T-cell (primary cell): ENCODE data around the gene CHRNG. TPM values are rescaled to one million over a fixed set of nuclear protein-coding genes. Genes with fewer than 3 reads are reported as not detected.

Experiments
- ATAC-seq, 4 experiments: fragments of 200-7000 bp in 3 of 4; fragments of 150-1000 bp in 1 of 4; cut with Tn5 transposase; replicated peaks in 1 of 4; 1 replicate in 3 of 4; 2 replicates in 1 of 4; pipeline ENCODE4 v1.10.0; 2021; ENCODE audit warnings: moderate library complexity in 3 of 4, mild to moderate bottlenecking in 2 of 4, moderate number of reproducible peaks in 1 of 4
- CTCF ChIA-PET, 2 donors: fragments of 300-600 bp; sonication (Branson Sonifier 250); formaldehyde crosslinking; loops; one replicate each; lab custom pipeline; 2022; ENCODE audit warnings: antibody characterized with exemption in 2 of 2; lab: Charles Lee
- POLR2A ChIA-PET, 2 donors: fragments of 300-600 bp; sonication (Branson Sonifier 250); formaldehyde crosslinking; loops; one replicate each; lab custom pipeline; 2022; ENCODE audit warnings: antibody characterized with exemption in 2 of 2; lab: Charles Lee
- DNase-seq, 35 experiments: peaks; one replicate each; pipeline versions ENCODE4 v3.0.0 to v3.0.0-alpha.2; 2013 to 2023
- H3K27ac ChIP-seq: one replicate; pipeline ENCODE4 v1.5.1; 2013; ENCODE audit warnings: low read length
- H3K27me3 ChIP-seq, 2 experiments: replicated peaks in 1 of 2; 1 replicate in 1 of 2; 2 replicates in 1 of 2; pipeline versions ENCODE4 v1.6.1 to v1.7.0; 2013; ENCODE audit warnings: low read length in 1 of 2, mixed read lengths in 1 of 2; ENCODE audit not compliant: control insufficient read depth in 2 of 2, insufficient read depth in 2 of 2; ENCODE audit errors: extremely low read depth in 1 of 2
- H3K36me3 ChIP-seq, 2 donors: 1 replicate in 1 of 2; 2 replicates in 1 of 2; pipeline versions ENCODE4 v1.6.1 to v1.7.0; 2013; ENCODE audit warnings: low read length in 1 of 2; ENCODE audit not compliant: control insufficient read depth in 2 of 2, insufficient read depth in 1 of 2; ENCODE audit errors: extremely low read depth in 1 of 2
- H3K4me1 ChIP-seq, 2 experiments: 1 replicate in 1 of 2; 2 replicates in 1 of 2; pipeline versions ENCODE4 v1.6.1 to v1.7.0; 2013; ENCODE audit warnings: low read length in 2 of 2, mixed read lengths in 1 of 2; ENCODE audit not compliant: insufficient read depth in 2 of 2, control insufficient read depth in 1 of 2; ENCODE audit errors: extremely low read depth in 1 of 2
- H3K4me3 ChIP-seq, 2 donors: 1 replicate in 1 of 2; 2 replicates in 1 of 2; pipeline versions ENCODE4 v1.5.1 to v1.7.0; 2013; ENCODE audit warnings: mild to moderate bottlenecking in 2 of 2, low read length in 1 of 2, moderate library complexity in 1 of 2; ENCODE audit not compliant: control insufficient read depth in 1 of 2; ENCODE audit errors: extremely low read depth in 1 of 2
- H3K9me3 ChIP-seq: 2 replicates; pipeline ENCODE4 v1.7.0; 2013
- H3K27ac Mint-ChIP-seq, 2 donors: one replicate each; pipeline ENCODE4 v1.8.0; 2020 to 2021; ENCODE audit warnings: mild to moderate bottlenecking in 2 of 2, mixed read lengths in 2 of 2
- H3K27me3 Mint-ChIP-seq, 2 donors: one replicate each; pipeline ENCODE4 v1.8.0; 2021 to 2022; ENCODE audit warnings: mixed read lengths in 2 of 2
- H3K36me3 Mint-ChIP-seq: one replicate; pipeline ENCODE4 v1.8.0; 2021; ENCODE audit warnings: mixed read lengths
- H3K4me1 Mint-ChIP-seq, 3 donors: one replicate each; pipeline ENCODE4 v1.8.0; 2020 to 2022; ENCODE audit warnings: mixed read lengths in 3 of 3, mild to moderate bottlenecking in 1 of 3
- H3K4me3 Mint-ChIP-seq, 3 donors: one replicate each; pipeline ENCODE4 v1.8.0; 2020 to 2022; ENCODE audit warnings: mild to moderate bottlenecking in 3 of 3, mixed read lengths in 3 of 3, moderate library complexity in 3 of 3
- H3K9me3 Mint-ChIP-seq, 3 donors: one replicate each; pipeline ENCODE4 v1.8.0; 2020 to 2022; ENCODE audit warnings: mixed read lengths in 3 of 3
- WGBS: methylation state at CpG from one replicate; pipeline ENCODE4 v1.1.5; 2013; ENCODE audit warnings: missing lambda C conversion rate; ENCODE audit not compliant: insufficient coverage; 5-methylcytosine and 5-hydroxymethylcytosine counted together
- total RNA-seq, 35 experiments: library from RNA in 6 of 35; stranded (reverse) in 6 of 35; fragments of 120-200 nt in 1 of 35; gene quantifications; one replicate each; pipeline versions ENCODE4 v1.2.1 to v1.2.4 and lab custom pipeline; 2013 to 2026

Gene CHRNG
- total RNA-seq, 5 donors from 2014 or later (not counting 1 experiment from before 2014, with no cell fraction given) = not detected

GRCh38 chr2:232534940-232535651 is 4.4 kb upstream of the CHRNG start:
- Histone ChIP-seq H3K9me3 (no peaks in the 10 kb centered on the region), H3K4me1 (peaks cover 0 to 9% of the 10 kb centered on the region in 2 experiments), H3K27ac (no peak overlapping the region), H3K27me3 (peaks cover 0 to 60% of the 10 kb centered on the region in 2 experiments), H3K4me3 (no peak overlapping the region), H3K36me3 (no peaks in the 10 kb centered on the region)
- 83% methylated on average over 6 of the region's 14 CpGs for WGBS
- CTCF ChIA-PET = no interaction called here
- no peaks in the 10 kb centered on the region for H3K9me3 Mint-ChIP-seq
- no peaks in the 10 kb centered on the region for H3K36me3 Mint-ChIP-seq
- ATAC-seq (no peak), DNase-seq (no peak)
- peaks cover 4 to 7% (median 4%) of the 10 kb centered on the region in 3 donors for H3K4me1 Mint-ChIP-seq
- no peak overlapping the region for H3K4me3 Mint-ChIP-seq
- POLR2A ChIA-PET = no interaction called here
- no peak overlapping the region for H3K27ac Mint-ChIP-seq
- H3K27me3 Mint-ChIP-seq = peaks cover 19 to 30% of the 10 kb centered on the region in 2 donors

- peaks cover 0 to 52% of the 10 kb centered on the region in 2 experiments for H3K27me3 ChIP-seq
- H3K4me3 ChIP-seq = no peak overlapping the region
- no peak overlapping the region for H3K27ac Mint-ChIP-seq
- H3K36me3 ChIP-seq = no peaks in the 10 kb centered on the region
- peaks cover 0 to 11% of the 10 kb centered on the region in 2 experiments for H3K4me1 ChIP-seq
- no peak overlapping the region for H3K27ac ChIP-seq
- ChIA-PET POLR2A (no interaction called here), CTCF (no interaction called here)
- ATAC-seq (no peak), DNase-seq (no peak)
- no peaks in the 10 kb centered on the region for H3K9me3 ChIP-seq
- H3K4me3 Mint-ChIP-seq = no peak overlapping the region
- no peaks in the 10 kb centered on the region for H3K9me3 Mint-ChIP-seq
- no peaks in the 10 kb centered on the region for H3K36me3 Mint-ChIP-seq
- 70% methylated on average over 2 of the region's 5 CpGs for WGBS
- peaks cover 4 to 7% (median 6%) of the 10 kb centered on the region in 3 donors for H3K4me1 Mint-ChIP-seq
- H3K27me3 Mint-ChIP-seq = peaks cover 19 to 23% of the 10 kb centered on the region in 2 donors
Measured at GRCh38 chr2:232535761-232536530, 3.5 kb upstream of the CHRNG start.

DNA sequence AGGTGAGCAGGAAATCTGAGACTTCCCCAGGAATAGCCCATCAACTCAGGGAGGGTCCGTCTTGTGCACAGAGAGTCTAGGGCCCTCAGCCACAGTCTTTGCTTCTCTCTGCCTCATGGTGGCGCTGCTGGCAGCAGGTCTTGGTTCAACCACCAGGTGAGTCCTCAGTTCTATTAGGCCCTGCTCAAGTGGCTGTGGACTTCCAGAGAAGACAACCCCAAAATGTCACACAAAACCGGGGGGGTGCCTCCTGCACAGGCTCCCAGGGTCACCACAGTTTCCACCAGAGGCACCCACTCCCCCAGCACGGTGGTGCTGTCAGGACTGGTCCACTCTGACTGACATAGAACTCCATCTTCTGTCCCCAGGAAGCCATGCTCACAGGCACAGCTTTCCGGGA is 2.4 kb upstream of the CHRNG start:
- Mint-ChIP-seq H3K4me3 (no peak overlapping the region), H3K27ac (no peak overlapping the region), H3K9me3 (no peaks in the 10 kb centered on the region), H3K4me1 (peaks cover 4 to 12% (median 6%) of the 10 kb centered on the region in 3 donors), H3K36me3 (no peaks in the 10 kb centered on the region), H3K27me3 (peaks cover 19% of the 10 kb centered on the region in 2 donors)
- no peak overlapping the region for H3K4me3 ChIP-seq
- H3K4me1 ChIP-seq = peaks cover 0 to 11% of the 10 kb centered on the region in 2 experiments
- POLR2A ChIA-PET = no interaction called here
- DNase-seq = no peak
- H3K27me3 ChIP-seq = peaks cover 0 to 46% of the 10 kb centered on the region in 2 experiments
- no peak for ATAC-seq
- H3K9me3 ChIP-seq = no peaks in the 10 kb centered on the region
- CTCF ChIA-PET = no interaction called here
- H3K36me3 ChIP-seq = no peaks in the 10 kb centered on the region
- H3K27ac ChIP-seq = no peak overlapping the region
- WGBS = 65% methylated on average over 4 of the region's 5 CpGs

DNA sequence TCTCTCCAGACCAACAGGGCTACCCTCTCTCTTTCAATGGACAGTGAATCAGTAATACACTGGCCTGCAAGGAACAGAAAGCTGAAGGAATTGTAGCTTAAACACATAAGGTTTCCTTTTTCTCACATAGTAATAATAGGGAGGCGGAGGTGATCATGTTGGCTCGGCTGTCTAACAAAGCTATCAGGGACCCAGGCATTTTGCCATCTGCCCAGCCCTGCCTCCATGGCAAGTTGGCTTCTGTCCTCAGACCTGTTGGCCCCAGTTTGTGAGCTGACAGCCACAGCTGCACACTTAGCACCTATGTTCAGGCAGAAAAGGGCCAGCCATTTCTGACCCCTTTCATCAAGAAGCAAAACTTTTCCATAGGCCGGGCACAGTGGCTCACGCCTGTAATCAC is 2.0 kb upstream of the CHRNG start:
- Mint-ChIP-seq H3K4me3 (no peak overlapping the region), H3K36me3 (no peaks in the 10 kb centered on the region), H3K4me1 (peaks cover 4 to 16% (median 8%) of the 10 kb centered on the region in 3 donors), H3K27me3 (peaks cover 18 to 19% of the 10 kb centered on the region in 2 donors), H3K27ac (no peak overlapping the region), H3K9me3 (no peaks in the 10 kb centered on the region)
- whole genome bisulfite sequencing = 83% methylated on average over 3 of the region's 4 CpGs
- no peaks in the 10 kb centered on the region for H3K9me3 ChIP-seq
- no peaks in the 10 kb centered on the region for H3K36me3 ChIP-seq
- peaks cover 0 to 11% of the 10 kb centered on the region in 2 experiments for H3K4me1 ChIP-seq
- H3K27me3 ChIP-seq = peaks cover 0 to 45% of the 10 kb centered on the region in 2 experiments
- DNase-seq = no peak
- no peak for ATAC-seq
- CTCF ChIA-PET = no interaction called here
- H3K4me3 ChIP-seq = no peak overlapping the region
- no peak overlapping the region for H3K27ac ChIP-seq
- POLR2A ChIA-PET = no interaction called here

DNA sequence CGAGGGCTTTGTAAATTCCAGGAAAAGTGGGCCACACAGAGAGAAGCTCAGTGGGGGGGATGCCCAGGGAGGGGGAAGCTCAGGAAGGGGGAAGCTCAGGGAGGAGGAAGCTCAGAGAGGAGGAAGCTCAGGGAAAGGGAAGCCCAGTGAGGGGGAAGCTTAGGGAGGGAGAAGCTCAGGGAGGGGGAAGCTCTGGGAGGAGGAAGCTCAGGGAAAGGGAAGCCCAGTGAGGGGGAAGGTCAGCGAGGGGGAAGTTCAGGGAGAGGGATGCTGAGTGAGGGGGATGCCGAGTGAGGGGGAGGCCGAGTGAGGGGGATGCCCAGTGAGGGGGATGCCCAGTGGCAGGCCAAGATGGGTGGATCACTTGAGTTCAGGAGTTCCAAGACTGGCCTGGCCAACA is 821 bp upstream of the CHRNG start:
- ChIA-PET CTCF (interaction anchor here (0.6 kb wide), 2 partner anchors 13 to 271 kb away, joined by 3 to 4 read pairs; partner anchors contain the start of gene CHRND (in 1 of the 2)), POLR2A (no interaction called here)
- H3K27ac Mint-ChIP-seq = no peak overlapping the region
- H3K4me3 Mint-ChIP-seq = no peak overlapping the region
- DNase-seq (no peak), ATAC-seq (no peak)
- peaks cover 3% of the 10 kb centered on the region for H3K36me3 Mint-ChIP-seq
- H3K36me3 ChIP-seq = no peaks in the 10 kb centered on the region
- no peak overlapping the region for H3K4me3 ChIP-seq
- H3K4me1 Mint-ChIP-seq = peaks cover 9 to 25% (median 10%) of the 10 kb centered on the region in 3 donors
- peaks cover 0 to 42% of the 10 kb centered on the region in 2 experiments for H3K27me3 ChIP-seq
- no peaks in the 10 kb centered on the region for H3K9me3 ChIP-seq
- H3K9me3 Mint-ChIP-seq = no peaks in the 10 kb centered on the region
- peaks cover 12 to 16% of the 10 kb centered on the region in 2 donors for H3K27me3 Mint-ChIP-seq
- H3K4me1 ChIP-seq = peaks cover 0 to 11% of the 10 kb centered on the region in 2 experiments
- no peak overlapping the region for H3K27ac ChIP-seq
- WGBS = 0% methylated on average over 1 of the region's 4 CpGs

DNA sequence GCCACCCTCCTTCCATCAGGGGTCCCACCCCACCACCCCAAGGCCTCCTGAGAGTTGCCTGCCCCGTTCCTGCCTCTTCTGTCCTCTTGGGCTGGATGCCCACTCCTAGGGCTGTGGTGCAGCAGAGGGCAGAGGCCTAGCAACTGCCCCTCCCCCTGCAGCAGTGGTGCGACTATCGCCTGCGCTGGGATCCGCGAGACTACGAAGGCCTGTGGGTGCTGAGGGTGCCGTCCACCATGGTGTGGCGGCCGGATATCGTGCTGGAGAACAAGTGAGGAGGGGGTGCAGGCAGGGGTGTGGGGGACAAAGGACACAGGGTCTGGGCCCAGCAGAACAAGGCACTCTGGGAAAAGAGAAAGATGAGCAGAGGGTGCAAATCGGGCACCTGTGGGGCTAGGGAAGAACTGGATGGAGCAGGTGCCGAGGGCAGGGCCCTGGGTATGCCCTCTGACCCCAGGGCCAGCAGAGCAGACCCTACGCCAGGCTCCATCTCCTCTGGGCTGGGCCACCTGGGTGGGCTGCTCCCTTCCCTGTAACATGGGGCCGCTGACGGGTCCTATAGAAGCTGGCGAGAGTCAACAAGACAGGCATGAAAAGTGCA is 1.0 kb downstream of the CHRNG start:
- H3K9me3 Mint-ChIP-seq = no peaks in the 10 kb centered on the region
- DNase-seq = no peak
- 84% methylated on average over 14 of the region's 17 CpGs for WGBS
- ChIA-PET CTCF (no interaction called here), POLR2A (no interaction called here)
- Histone ChIP-seq H3K27ac (no peak overlapping the region), H3K4me3 (no peak overlapping the region), H3K36me3 (peaks cover 0 to 4% of the 10 kb centered on the region in 2 donors), H3K4me1 (peaks cover 0 to 11% of the 10 kb centered on the region in 2 experiments), H3K27me3 (peaks cover 0 to 24% of the 10 kb centered on the region in 2 experiments), H3K9me3 (no peaks in the 10 kb centered on the region)
- no peak overlapping the region for H3K4me3 Mint-ChIP-seq
- peaks cover 7% of the 10 kb centered on the region for H3K36me3 Mint-ChIP-seq
- no peak overlapping the region for H3K27ac Mint-ChIP-seq
- H3K27me3 Mint-ChIP-seq = peaks cover 9 to 12% of the 10 kb centered on the region in 2 donors
- H3K4me1 Mint-ChIP-seq = peaks cover 16 to 34% (median 17%) of the 10 kb centered on the region in 3 donors
- no peak for ATAC-seq
